Measurements from ENCODE around the gene ZBTB38.

GRCh38 chr3:141345528-141345927 is 22.8 kb upstream of the ZBTB38 start:
- TF ChIP-seq CTCF (IDR thresholded peaks at IDR 0.05) (no peak), POLR2A (IDR thresholded peaks at IDR 0.05) (no peak)
